SK-N-SH (cell line): ENCODE measurements around the gene RNF217. TPM values are rescaled to one million over a fixed set of nuclear protein-coding genes. Genes with fewer than 3 reads are reported as not detected.

Source experiments
- CTCF ChIA-PET: fragments of 300-600, 350-600 bp; formaldehyde crosslinking; extraction: SDS; loops from one replicate; lab custom pipeline; 2021; lab: Yijun Ruan, JAX
- POLR2A ChIA-PET: fragments of 350-600 bp; sonication (Branson Sonifier 250); formaldehyde crosslinking; extraction: SDS; loops from one replicate; lab custom pipeline; 2020; ENCODE audit warnings: antibody characterized with exemption, inconsistent platforms; lab: Yijun Ruan, JAX
- DNase-seq: peaks from one replicate; pipeline ENCODE4 v3.0.0; 2012
- H2AFZ ChIP-seq: fragments of 200-600 bp; sonication (generic); 2 replicates; pipeline ENCODE4 v1.8.1; 2016; ENCODE audit warnings: antibody characterized with exemption, mild to moderate bottlenecking, low read depth
- H3F3A ChIP-seq: fragments of 200-600 bp; sonication (generic); replicated peaks from 2 replicates; pipeline ENCODE3; 2016; ENCODE audit warnings: antibody characterized with exemption, mild to moderate bottlenecking; ENCODE audit not compliant: insufficient read depth
- H3K27ac ChIP-seq, 2 experiments: fragments of 200-500 bp in 1 of 2; fragments of 200-600 bp in 1 of 2; sonication (Bioruptor generic) in 1 of 2; sonication (generic), shearing (Covaris generic) in 1 of 2; 2 replicates each; pipeline versions ENCODE4 v1.5.1 to v1.6.1; 2014 to 2016; ENCODE audit warnings: low read depth in 2 of 2, inconsistent platforms in 1 of 2, low read length in 1 of 2, mild to moderate bottlenecking in 1 of 2, mixed read lengths in 1 of 2
- H3K27me3 ChIP-seq: fragments of 200-600 bp; sonication (generic), shearing (Covaris generic); 2 replicates; pipeline ENCODE4 v1.6.1; 2016; ENCODE audit warnings: mixed run types; ENCODE audit not compliant: insufficient read depth
- H3K36me3 ChIP-seq, 2 experiments: fragments of 200-500 bp in 1 of 2; fragments of 200-600 bp in 1 of 2; sonication (Bioruptor generic) in 1 of 2; sonication (generic) in 1 of 2; replicated peaks in 1 of 2; 2 replicates each; pipeline versions ENCODE3 to v1.5.1; 2014 to 2016; ENCODE audit warnings: low read length in 1 of 2, mild to moderate bottlenecking in 1 of 2; ENCODE audit not compliant: insufficient read depth in 2 of 2, control insufficient read depth in 1 of 2
- H3K4me1 ChIP-seq, 2 experiments: fragments of 200-500 bp in 1 of 2; fragments of 200-600 bp in 1 of 2; sonication (Bioruptor generic) in 1 of 2; sonication (generic), shearing (Covaris generic) in 1 of 2; 2 replicates each; pipeline versions ENCODE4 v1.5.1 to v1.6.1; 2014 to 2016; ENCODE audit warnings: low read depth in 1 of 2, low read length in 1 of 2, mixed run types in 1 of 2; ENCODE audit not compliant: insufficient read depth in 2 of 2, control insufficient read depth in 1 of 2
- H3K4me2 ChIP-seq: fragments of 200-600 bp; sonication (generic), shearing (Covaris generic); 2 replicates; pipeline ENCODE4 v1.6.1; 2017; ENCODE audit warnings: mixed run types
- H3K4me3 ChIP-seq, 2 experiments: fragments of 200-500 bp in 1 of 2; fragments of 200-600 bp in 1 of 2; sonication (Bioruptor generic) in 1 of 2; sonication (generic), shearing (Covaris generic) in 1 of 2; 2 replicates each; pipeline versions ENCODE4 v1.5.1 to v1.8.1; 2014 to 2016; ENCODE audit warnings: low read depth in 2 of 2, inconsistent platforms in 1 of 2, low read length in 1 of 2, mild to moderate bottlenecking in 1 of 2, mixed read lengths in 1 of 2, moderate library complexity in 1 of 2
- H3K79me2 ChIP-seq: fragments of 200-600 bp; sonication (generic); 2 replicates; pipeline ENCODE4 v1.8.1; 2017; ENCODE audit warnings: mild to moderate bottlenecking; ENCODE audit not compliant: insufficient read depth
- H3K9ac ChIP-seq: fragments of 200-600 bp; sonication (generic); 2 replicates; pipeline ENCODE4 v1.6.1; 2017; ENCODE audit warnings: mixed run types
- H3K9me2 ChIP-seq: fragments of 200-600 bp; sonication (generic); 2 replicates; pipeline ENCODE4 v1.6.1; 2017; ENCODE audit warnings: mixed run types
- H3K9me3 ChIP-seq: fragments of 200-600 bp; sonication (generic); 2 replicates; pipeline ENCODE4 v1.6.1; 2017; ENCODE audit warnings: mixed run types, mild to moderate bottlenecking, moderate library complexity
- H4K20me1 ChIP-seq: fragments of 200-600 bp; sonication (generic); 2 replicates; pipeline ENCODE4 v1.6.1; 2017; ENCODE audit warnings: mild to moderate bottlenecking, mixed run types; ENCODE audit not compliant: insufficient read depth
- ELF1 ChIP-seq: IDR thresholded peaks from 2 replicates; pipeline ENCODE4 v1.4.0; 2012
- EP300 ChIP-seq, 2 experiments: IDR thresholded peaks; 2 replicates each; pipeline versions ENCODE4 v1.4.0 to v1.6.1; 2012; ENCODE audit warnings: borderline replicate concordance in 1 of 2, low read depth in 1 of 2, low read length in 1 of 2
- FOXM1 ChIP-seq: IDR thresholded peaks from 2 replicates; pipeline ENCODE4 v1.4.0; 2012; ENCODE audit warnings: low read depth, mild to moderate bottlenecking
- GATA2 ChIP-seq: sonication (generic); formaldehyde crosslinking; IDR thresholded peaks from 2 replicates; pipeline ENCODE4 v1.5.0; 2020; ENCODE audit warnings: mild to moderate bottlenecking, missing genetic modification reagents
- MXI1 ChIP-seq: IDR thresholded peaks from 2 replicates; pipeline ENCODE4 v1.6.1; 2012; ENCODE audit warnings: mild to moderate bottlenecking, low read depth, low read length, improper control_type of control experiment
- RAD21 ChIP-seq: IDR thresholded peaks from 2 replicates; pipeline ENCODE4 v1.6.1; 2012; ENCODE audit warnings: mild to moderate bottlenecking, low read length
- RFX5 ChIP-seq: IDR thresholded peaks from 2 replicates; pipeline ENCODE4 v1.6.1; 2012; ENCODE audit warnings: mild to moderate bottlenecking, improper control_type of control experiment, low read length
- RXRA ChIP-seq: IDR thresholded peaks from 2 replicates; pipeline ENCODE4 v1.4.0; 2012; ENCODE audit warnings: low read depth, mild to moderate bottlenecking, borderline replicate concordance
- SIN3A ChIP-seq: IDR thresholded peaks from 2 replicates; pipeline ENCODE4 v1.6.1; 2012; ENCODE audit warnings: low read depth, mild to moderate bottlenecking, low read length, moderate library complexity, borderline replicate concordance
- YY1 ChIP-seq: IDR thresholded peaks from 2 replicates; pipeline ENCODE4 v1.4.0; 2012; ENCODE audit warnings: low read depth, mild to moderate bottlenecking
- polyA plus RNA-seq, 3 experiments: library from polyadenylated mRNA; depleted of rRNA; stranded (reverse); fragments of >200 nt; gene quantifications; 2 replicates each; pipeline ENCODE4 v1.2.3, GENCODE V29; 2012
- TF ChIP-seq, protein P1 (sequence below): IDR thresholded peaks from 2 replicates; pipeline ENCODE4 v1.4.0; 2012; ENCODE audit warnings: low read depth
- TF ChIP-seq, protein P2 (sequence below): fragments of 200-600 bp; sonication (generic); IDR thresholded peaks from 2 replicates; pipeline ENCODE4 v1.6.1; 2017; ENCODE audit warnings: antibody characterized with exemption, mild to moderate bottlenecking, moderate library complexity
- TF ChIP-seq, protein P3 (sequence below): IDR thresholded peaks from 2 replicates; pipeline ENCODE4 v1.4.0; 2012; ENCODE audit warnings: low read depth, borderline replicate concordance
- TF ChIP-seq, protein P4 (sequence below): IDR thresholded peaks from 2 replicates; pipeline ENCODE4 v1.4.0; 2012; ENCODE audit warnings: low read depth, borderline replicate concordance
- TF ChIP-seq, protein P5 (sequence below): fragments of 150-350 bp; IDR thresholded peaks from 2 replicates; pipeline ENCODE4 v1.6.1; 2017; ENCODE audit warnings: antibody characterized with exemption, low read length, low read depth, borderline replicate concordance

Gene RNF217
- polyA plus RNA-seq, 1 of the 3 experiments (the other 2 are of a cell fraction) = 0.28 TPM

DNA sequence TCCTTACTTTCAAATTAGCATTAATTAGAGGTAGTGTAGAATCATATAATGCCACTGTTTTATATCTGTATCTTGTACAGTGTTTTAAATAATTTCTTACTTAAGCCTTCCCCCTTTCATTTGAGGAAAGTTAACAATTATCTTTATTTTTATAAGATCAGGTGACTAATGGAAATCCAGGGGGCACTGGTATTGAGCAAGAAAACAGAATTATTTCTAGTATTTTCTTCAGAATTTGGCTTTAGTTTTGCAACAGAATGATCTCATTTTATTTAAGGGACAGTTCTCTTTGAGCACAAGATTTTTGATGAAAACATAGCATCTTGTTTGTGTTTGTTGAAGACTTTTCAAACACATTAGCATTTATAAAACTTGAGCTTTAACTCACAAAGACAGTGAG lies 55.9 kb downstream of the RNF217 start:
- no peaks in the 10 kb centered on the region; the same call in 1 of the 2 replicates for H3K27me3 ChIP-seq
- H3K4me1 ChIP-seq = peaks cover 0 to 11% of the 10 kb centered on the region in 2 experiments; a peak in 1 of 4 replicates
- no peak overlapping the region for H3K27ac ChIP-seq
- no peak overlapping the region for H2AFZ ChIP-seq
- H3F3A ChIP-seq = no peaks in the 10 kb centered on the region
- no peak for DNase-seq
- H3K9ac ChIP-seq = no peak overlapping the region
- H3K79me2 ChIP-seq = no peaks in the 10 kb centered on the region
- ChIA-PET CTCF (no interaction called here), POLR2A (no interaction called here)
- TF ChIP-seq, protein P1, sequence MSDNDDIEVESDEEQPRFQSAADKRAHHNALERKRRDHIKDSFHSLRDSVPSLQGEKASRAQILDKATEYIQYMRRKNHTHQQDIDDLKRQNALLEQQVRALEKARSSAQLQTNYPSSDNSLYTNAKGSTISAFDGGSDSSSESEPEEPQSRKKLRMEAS = no peak
- TF ChIP-seq MXI1 (no peak), EP300 (IDR thresholded peaks at IDR 0.05; ENCODE audit: borderline replicate concordance in 1 of 2, low read depth in 1 of 2, low read length in 1 of 2) (no peak), RAD21 (no peak), YY1 (no peak), RFX5 (no peak), SIN3A (no peak), GATA2 (CRISPR knock-in tag) (no peak), RXRA (no peak), ELF1 (no peak), FOXM1 (no peak)
- TF ChIP-seq, protein P2, sequence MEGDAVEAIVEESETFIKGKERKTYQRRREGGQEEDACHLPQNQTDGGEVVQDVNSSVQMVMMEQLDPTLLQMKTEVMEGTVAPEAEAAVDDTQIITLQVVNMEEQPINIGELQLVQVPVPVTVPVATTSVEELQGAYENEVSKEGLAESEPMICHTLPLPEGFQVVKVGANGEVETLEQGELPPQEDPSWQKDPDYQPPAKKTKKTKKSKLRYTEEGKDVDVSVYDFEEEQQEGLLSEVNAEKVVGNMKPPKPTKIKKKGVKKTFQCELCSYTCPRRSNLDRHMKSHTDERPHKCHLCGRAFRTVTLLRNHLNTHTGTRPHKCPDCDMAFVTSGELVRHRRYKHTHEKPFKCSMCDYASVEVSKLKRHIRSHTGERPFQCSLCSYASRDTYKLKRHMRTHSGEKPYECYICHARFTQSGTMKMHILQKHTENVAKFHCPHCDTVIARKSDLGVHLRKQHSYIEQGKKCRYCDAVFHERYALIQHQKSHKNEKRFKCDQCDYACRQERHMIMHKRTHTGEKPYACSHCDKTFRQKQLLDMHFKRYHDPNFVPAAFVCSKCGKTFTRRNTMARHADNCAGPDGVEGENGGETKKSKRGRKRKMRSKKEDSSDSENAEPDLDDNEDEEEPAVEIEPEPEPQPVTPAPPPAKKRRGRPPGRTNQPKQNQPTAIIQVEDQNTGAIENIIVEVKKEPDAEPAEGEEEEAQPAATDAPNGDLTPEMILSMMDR = no peak
- TF ChIP-seq, protein P3, sequence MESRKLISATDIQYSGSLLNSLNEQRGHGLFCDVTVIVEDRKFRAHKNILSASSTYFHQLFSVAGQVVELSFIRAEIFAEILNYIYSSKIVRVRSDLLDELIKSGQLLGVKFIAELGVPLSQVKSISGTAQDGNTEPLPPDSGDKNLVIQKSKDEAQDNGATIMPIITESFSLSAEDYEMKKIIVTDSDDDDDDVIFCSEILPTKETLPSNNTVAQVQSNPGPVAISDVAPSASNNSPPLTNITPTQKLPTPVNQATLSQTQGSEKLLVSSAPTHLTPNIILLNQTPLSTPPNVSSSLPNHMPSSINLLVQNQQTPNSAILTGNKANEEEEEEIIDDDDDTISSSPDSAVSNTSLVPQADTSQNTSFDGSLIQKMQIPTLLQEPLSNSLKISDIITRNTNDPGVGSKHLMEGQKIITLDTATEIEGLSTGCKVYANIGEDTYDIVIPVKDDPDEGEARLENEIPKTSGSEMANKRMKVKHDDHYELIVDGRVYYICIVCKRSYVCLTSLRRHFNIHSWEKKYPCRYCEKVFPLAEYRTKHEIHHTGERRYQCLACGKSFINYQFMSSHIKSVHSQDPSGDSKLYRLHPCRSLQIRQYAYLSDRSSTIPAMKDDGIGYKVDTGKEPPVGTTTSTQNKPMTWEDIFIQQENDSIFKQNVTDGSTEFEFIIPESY = no peak
- TF ChIP-seq, protein P4, sequence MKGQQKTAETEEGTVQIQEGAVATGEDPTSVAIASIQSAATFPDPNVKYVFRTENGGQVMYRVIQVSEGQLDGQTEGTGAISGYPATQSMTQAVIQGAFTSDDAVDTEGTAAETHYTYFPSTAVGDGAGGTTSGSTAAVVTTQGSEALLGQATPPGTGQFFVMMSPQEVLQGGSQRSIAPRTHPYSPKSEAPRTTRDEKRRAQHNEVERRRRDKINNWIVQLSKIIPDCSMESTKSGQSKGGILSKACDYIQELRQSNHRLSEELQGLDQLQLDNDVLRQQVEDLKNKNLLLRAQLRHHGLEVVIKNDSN = no peak
- TF ChIP-seq, protein P5, sequence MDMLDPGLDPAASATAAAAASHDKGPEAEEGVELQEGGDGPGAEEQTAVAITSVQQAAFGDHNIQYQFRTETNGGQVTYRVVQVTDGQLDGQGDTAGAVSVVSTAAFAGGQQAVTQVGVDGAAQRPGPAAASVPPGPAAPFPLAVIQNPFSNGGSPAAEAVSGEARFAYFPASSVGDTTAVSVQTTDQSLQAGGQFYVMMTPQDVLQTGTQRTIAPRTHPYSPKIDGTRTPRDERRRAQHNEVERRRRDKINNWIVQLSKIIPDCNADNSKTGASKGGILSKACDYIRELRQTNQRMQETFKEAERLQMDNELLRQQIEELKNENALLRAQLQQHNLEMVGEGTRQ = no peak
- no peaks in the 10 kb centered on the region for H3K9me2 ChIP-seq
- no peaks in the 10 kb centered on the region for H3K36me3 ChIP-seq
- no peak overlapping the region for H3K4me3 ChIP-seq
- no peaks in the 10 kb centered on the region for H3K9me3 ChIP-seq
- H3K4me2 ChIP-seq = no peak overlapping the region
- H4K20me1 ChIP-seq = no peaks in the 10 kb centered on the region
